CD4-positive, alpha-beta T cell treated with Interleukin-2 at 100 ng/mL for 4 hours (primary cell): Measurements from ENCODE around the gene CXCL10.

Experiments used
- DNase-seq: peaks from one replicate; pipeline ENCODE4 v3.0.0-alpha.2; 2020; ENCODE audit warnings: low spot score

The CXCL10 gene

DNA sequence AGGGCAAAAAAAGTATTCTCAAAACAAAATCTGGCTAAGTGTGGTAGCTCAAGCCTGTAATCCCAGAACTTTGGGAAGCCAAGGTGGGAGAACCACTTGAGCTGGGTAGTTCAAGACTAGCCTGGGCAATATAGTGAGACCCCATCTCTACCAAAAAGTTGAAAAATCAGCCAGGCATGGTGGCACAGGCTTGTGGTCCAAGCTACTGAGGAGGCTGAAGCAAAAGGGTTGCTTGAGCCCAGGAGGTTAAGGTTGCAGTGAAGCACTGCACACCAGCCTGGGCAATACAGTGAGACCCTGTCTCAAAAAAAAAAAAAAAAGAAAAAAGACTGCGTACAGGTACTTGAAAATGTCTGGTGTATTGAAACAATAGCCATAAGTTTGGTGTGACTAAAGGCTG is 30.8 kb downstream of the CXCL10 start:
- DNase-seq, result no peak

DNA sequence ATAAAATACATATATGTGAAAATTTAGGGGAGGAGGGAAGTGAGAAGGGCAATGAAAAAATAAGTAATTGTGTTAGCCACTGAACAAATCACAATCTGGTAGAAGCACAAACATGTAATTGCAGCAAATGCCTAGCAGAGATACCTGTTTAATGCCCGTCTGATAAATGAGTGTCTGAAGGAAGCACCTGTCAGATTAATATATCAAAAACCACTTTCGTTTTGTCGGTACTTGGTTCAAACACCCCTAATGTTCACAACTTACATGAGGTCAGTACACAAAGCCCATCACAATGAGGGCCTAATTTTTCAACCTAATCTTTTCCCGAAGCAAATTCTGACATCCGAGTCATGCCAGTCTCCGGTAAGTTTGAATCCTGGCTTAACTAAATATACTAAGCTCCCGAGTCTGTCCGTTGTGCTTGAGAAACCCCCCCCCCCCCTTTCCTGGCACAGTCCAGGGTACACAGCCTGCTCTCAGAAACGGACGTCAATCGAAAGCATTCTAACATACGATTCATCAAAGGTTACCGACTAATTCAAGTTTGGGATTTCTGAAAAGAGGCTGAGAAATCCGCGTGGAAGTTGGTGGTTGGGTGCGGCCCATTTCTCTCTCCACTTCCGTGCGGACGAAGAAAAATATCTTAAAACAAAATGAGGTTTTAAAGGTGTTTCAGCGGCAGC is 33.3 kb downstream of the CXCL10 start:
- DNase-seq, result no peak

DNA sequence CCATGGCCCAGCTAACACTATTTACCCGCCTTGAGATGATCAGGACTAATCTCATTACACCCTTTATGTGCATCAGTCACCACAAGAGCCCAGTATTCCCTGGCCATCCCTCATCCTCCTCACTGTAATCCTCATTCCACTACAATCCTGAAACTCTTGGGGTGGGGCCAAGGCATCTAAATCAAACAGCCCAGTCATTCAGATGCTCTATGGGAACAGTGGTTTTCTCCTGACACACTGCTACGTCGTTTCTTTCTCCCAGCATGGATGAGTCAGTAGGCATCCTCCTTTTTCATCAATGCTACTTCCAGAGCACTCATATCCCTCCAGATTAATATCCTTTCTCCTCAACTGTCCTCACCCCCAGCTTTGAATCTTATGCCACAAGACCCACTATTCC is 38.2 kb downstream of the CXCL10 start:
- no peak for DNase-seq

DNA sequence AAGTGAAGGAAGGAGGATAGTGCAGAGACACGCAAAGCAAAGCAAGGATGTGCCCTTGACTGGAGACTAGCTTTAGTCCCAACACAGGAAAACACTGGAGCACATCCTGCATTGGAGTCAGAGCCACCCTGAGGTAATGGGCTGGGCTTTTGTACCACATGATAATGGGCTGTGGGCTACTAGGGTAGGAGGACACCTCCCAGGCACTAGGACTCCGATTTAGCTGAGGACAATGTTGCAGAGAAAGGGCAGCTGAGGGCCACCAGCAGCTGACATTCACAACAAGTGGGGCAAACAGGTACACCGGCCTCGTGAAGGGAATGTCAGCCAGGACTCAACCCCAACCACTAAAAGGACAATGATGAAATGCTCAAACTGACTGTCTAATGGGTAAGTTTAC is 42.7 kb downstream of the CXCL10 start:
- no peak for DNase-seq

DNA sequence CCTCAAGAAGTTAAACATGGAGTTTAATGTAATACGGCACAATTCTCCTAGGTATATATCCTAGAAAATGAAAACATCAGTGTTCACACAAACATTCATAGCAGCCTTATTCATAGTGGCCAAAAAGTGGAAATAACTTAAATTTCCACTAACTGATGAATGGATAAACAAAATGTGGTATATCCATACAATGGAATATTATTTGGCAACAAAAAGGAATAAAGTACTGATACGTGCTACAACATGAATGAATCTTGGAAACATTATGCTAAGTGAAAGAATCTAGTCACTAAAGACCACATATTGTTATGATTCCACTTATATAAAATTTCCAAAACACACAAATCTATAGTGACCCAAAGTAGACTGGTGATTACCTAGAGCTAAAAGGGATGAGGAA is 47.1 kb downstream of the CXCL10 start:
- no peak for DNase-seq

DNA sequence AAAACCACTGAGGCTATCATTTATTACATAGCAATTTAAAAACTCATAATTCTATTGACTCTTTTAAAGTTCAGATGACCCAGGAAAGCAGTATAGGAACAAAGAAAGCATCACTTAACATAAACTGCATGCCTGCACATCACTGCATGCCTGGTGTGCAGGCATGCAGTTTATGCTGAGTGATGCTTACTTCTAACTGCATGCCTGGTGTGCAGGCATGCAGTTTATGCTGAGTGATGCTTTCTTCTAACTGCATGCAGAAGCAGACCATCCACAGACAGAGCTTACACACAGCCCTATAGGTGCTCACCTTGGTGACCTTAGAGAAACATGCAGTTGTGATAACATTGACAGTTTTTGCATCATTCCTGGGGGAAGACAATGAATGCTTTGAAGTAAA is 49.5 kb downstream of the CXCL10 start:
- no peak for DNase-seq
